ENCODE data around the gene ZNF124.
"Not testable (repeated sequence)": the region's sequence is repeated elsewhere in the genome, so short reads cannot be mapped to it uniquely, and the experiment has no call there.

DNA sequence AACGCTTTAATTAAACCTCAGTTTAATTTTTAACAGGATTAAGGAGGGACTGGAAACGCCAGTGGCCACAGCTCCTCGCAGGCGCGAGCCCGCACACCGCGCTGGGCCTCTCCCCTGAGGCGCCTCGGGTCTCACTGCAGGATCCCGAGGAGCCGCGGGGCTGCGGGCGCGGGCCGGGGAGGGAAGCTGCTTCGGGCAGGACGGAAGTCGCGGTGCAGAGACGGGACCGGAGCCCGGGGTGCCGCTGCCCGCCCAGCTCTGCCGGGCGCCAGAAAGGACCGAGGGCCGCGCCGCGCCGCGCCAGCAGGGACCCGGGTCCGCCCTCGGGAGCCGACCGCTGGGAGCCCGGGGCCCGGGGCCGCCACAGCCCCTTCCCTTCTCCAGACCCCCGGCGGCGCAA is 377 bp downstream of the ZNF124 start:
- TF ChIP-seq ARNT (IDR thresholded peaks at IDR 0.05); ELF4 (IDR thresholded peaks at IDR 0.05); SUZ12 (IDR thresholded peaks at IDR 0.05); FOXM1 (IDR thresholded peaks at IDR 0.05; ENCODE audit: borderline replicate concordance); ZNF384 (IDR thresholded peaks at IDR 0.05): not testable (repeated sequence)
